Measurements from ENCODE around the gene CAP1. TPM values are rescaled to one million over a fixed set of nuclear protein-coding genes. Genes with fewer than 3 reads are reported as not detected.

Gene CAP1
- total and polyA plus RNA-seq, 9 of the 15 experiments (the other 6 are each of a cell fraction or from before 2014, with no cell fraction given): 230 to 658 (median 281) TPM

DNA sequence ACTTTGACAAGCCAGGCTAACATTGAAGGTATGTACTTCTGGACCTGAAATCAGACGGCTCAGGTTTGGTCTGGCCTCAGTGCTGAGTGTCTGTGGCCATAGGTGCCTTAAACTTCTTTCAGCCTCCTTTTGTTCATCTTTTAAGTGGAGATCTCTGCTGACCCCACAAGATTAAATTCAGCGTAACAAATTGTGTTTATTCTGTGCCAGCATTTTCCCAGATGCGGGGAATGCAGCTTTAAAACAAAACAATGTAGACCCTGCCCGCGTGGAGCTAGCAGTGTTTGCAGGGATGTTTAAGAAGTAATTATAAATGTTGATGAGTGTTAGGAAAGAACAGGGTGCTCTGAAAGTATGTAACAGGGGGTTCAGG lies 923 bp downstream of the CAP1 start:
- CTCF ChIA-PET (ENCODE audit: low intra/inter-chr PET ratio): no interaction called here
- intact Hi-C loops (cut with micrococcal nuclease): no loop called here

More for the DNA sequence above, 923 bp downstream of the CAP1 start:
- ATAC-seq (no peak), DNase-seq (ENCODE audit: extremely low read depth in 1 of 4, low spot score in 3 of 4) (no peak), FAIRE-seq (no peak)
- peaks cover 58% of the 10 kb centered on the region for H3K79me2 ChIP-seq (ENCODE audit: control insufficient read depth, insufficient read depth, low read length)
- 12% methylated on average over 5 of the region's 5 CpGs for WGBS (ENCODE audit: insufficient coverage, low coverage, missing lambda C conversion rate)
- no peaks in the 10 kb centered on the region for H3K27me3 ChIP-seq (ENCODE audit: control insufficient read depth in 2 of 2, insufficient read depth in 2 of 2, low read length in 2 of 2)
- H3K4me3 ChIP-seq: peak overlapping the region; percentile 91
- no peaks in the 10 kb centered on the region for H3K9me3 ChIP-seq (replicated peaks; ENCODE audit: control insufficient read depth, insufficient read depth, low read depth, low read length)
- peak overlapping the region; percentile 94 to 99 for H3K9ac ChIP-seq (ENCODE audit: insufficient read depth in 1 of 2, low read depth in 2 of 2, low read length in 2 of 2)
- H3K4me2 ChIP-seq (ENCODE audit: insufficient read depth, low read length): peak overlapping the region; percentile 98
- TF ChIP-seq COPS2 (conservative IDR thresholded peaks at IDR 0.05) (no peak), ZFP91 (CRISPR knock-in tag; IDR thresholded peaks at IDR 0.05) (peak; percentile 73), ADNP (tag; IDR thresholded peaks at IDR 0.05) (0 out of 2 replicates have a peak, but pooled peaks have one; percentile 4)
- POLR2A ChIA-PET: interaction anchor here (0.6 to 6.2 kb wide), 4 partner anchors 11 to 143 kb away, joined by 3 to 72 read pairs (median 30); no protein-coding TSS in a partner anchor
- no TSS peak for BruUV-seq (replicated peaks)
- in situ Hi-C loops (cut with MboI): no loop called here
- H4K20me1 ChIP-seq (replicated peaks; ENCODE audit: control insufficient read depth, insufficient read depth, low read length): no peaks in the 10 kb centered on the region; the same call in 1 of the 2 replicates
- peaks cover 38% of the 10 kb centered on the region for H3K36me3 ChIP-seq (ENCODE audit: control insufficient read depth, insufficient read depth, low read length)
- H2AFZ ChIP-seq (ENCODE audit: low read depth, low read length): 0 out of 2 replicates have a peak overlapping the region, but pooled peaks have one; percentile 78
- H3K27ac ChIP-seq (ENCODE audit: extremely low read depth, low read depth, low read length): peak overlapping the region; percentile 82
- H3K4me1 ChIP-seq (replicated peaks in 1 of 2; ENCODE audit: control insufficient read depth in 2 of 2, insufficient read depth in 2 of 2, low read length in 2 of 2): peaks cover 38 to 57% of the 10 kb centered on the region in 2 experiments
- no peaks in the 10 kb centered on the region for H3K9me1 ChIP-seq (ENCODE audit: control insufficient read depth, insufficient read depth, low read length)
